GM21515 (cell line): ENCODE results near the gene CDH6.
"Not testable (repeated sequence)": the region's sequence is repeated elsewhere in the genome, so short reads cannot be mapped to it uniquely, and the experiment has no call there.

Source experiments
- ATAC-seq: cut with Tn5 transposase; IDR thresholded peaks from one replicate; pipeline ENCODE4 v1.9.1; 2021; ENCODE audit not compliant: unreplicated experiment

Gene CDH6

GRCh38 chr5:31322946-31323345 is 129.5 kb downstream of the CDH6 start:
- no peak for ATAC-seq

GRCh38 chr5:31324842-31325241 is 131.4 kb downstream of the CDH6 start:
- no peak for ATAC-seq

DNA sequence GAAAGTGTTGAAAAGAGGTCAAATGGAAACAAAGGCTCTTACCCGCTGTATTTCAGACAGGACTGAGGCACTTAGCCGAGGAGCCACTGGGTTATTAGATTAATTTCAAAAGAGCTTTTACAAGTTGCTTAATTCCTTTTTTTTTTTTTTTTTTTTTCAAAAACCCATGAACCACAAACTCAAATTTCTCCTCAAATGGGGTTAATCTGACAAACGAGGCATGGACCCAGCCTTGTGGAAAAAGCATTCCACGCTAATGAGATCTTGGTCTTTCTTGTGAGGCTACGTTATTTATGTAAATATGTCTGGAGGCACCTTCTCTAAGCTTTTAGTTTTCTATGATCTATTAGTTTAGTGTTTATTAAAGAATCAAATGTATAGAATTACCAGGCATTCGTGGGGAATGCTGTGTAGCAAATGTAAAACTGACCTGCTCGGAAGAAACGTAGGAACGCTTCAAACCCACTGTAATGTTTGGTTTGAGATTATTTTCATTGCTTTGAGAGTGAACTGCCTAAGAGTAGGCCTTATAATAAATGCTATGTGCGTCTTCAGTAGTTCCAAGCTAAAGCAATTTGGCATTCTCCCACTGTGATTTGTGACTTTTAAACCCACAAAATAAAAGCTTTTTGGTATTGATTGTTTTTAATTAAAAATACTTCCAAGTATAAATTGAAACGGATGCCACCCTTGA is 134.7 kb downstream of the CDH6 start:
- no peak for ATAC-seq

GRCh38 chr5:31329715-31330114 is 136.2 kb downstream of the CDH6 start:
- no peak for ATAC-seq

DNA sequence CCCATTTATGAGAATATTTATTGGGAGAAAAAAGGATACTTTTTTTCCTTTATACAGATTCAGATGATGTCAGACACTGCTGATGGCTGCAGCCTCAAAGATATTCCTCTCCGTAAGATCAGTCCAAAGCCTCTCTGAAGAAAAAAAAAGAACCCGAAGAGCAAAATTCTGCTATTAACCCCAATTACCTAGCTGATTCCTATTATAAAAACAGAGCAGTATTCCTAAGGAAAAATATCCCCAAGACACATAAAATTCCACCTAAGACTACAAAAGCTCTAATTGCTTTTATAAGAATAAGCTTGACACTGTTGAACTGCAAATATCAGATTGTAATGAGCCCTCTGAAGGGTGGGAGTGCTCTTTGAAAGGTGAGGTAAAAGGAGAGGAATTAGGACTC is 138.7 kb downstream of the CDH6 start:
- no peak for ATAC-seq

GRCh38 chr5:31333475-31333874 is 140.0 kb downstream of the CDH6 start:
- no peak for ATAC-seq

GRCh38 chr5:31334061-31334860 is 140.8 kb downstream of the CDH6 start:
- ATAC-seq = no peak

DNA sequence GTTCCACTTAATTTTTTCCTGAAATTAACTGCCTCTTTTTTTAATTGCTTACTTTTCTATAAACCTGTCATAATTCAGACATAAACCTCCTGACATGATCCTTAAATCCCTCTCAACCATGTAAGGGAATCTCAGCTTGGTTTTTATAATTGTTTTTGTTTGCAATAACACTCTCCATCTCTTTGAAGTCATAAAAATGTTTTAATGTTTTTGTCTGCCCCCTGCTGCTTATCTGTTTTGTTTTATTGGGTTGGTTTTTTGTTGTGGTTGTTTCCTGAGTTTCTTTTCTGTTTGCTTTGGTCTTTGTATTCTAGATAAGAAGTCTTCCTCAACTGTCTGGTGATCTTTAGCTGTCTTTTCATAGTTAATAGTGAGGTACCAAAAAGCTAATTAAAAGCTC is 142.0 kb downstream of the CDH6 start:
- no peak for ATAC-seq

DNA sequence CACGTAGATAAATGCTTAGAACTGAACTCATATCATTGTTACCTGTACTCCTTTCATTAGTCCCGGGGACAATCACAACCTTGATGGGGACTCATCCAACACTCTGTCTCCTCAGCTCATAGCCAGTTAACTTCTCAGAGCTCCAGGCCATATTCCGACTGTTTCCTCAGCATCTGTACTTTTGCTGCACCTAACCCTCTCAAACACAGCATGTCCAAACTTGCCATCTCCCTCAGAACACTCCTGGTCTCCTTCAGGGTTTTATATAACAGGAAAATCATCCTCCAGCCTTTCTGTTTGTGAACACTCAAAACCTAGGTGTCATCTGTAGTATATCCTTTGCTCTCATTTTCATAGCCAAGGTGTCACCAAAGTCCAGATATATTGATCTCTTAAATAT is 150.5 kb downstream of the CDH6 start:
- no peak for ATAC-seq

GRCh38 chr5:31346896-31347551 is 153.5 kb downstream of the CDH6 start:
- no peak for ATAC-seq

- ATAC-seq = no peak
Measured at GRCh38 chr5:31347552-31347905, 154.0 kb downstream of the CDH6 start.

- no peak for ATAC-seq
Measured at GRCh38 chr5:31350395-31350794, 156.9 kb downstream of the CDH6 start.

- ATAC-seq = no peak
Measured at GRCh38 chr5:31355337-31355736, 161.9 kb downstream of the CDH6 start.

DNA sequence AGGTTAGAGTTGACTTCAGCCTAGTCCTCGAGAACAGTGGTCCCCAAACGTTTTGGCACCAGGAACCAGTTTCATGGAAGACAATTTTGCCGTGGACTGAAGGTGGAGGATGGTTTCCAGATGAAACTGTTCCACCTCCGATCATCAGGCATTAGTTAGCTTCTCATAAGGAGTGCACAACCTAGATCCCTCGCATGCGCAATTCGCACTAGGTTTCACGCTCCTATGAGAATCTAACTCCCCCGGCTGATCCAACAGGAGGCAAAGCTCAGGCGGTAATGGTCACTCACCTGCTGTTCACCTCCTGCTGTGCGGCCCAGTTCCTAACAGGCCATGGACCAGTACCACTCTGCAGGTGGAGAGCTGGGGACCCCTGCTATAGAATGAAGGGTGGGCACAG is 163.6 kb downstream of the CDH6 start:
- ATAC-seq = no peak

- ATAC-seq = no peak
Measured at GRCh38 chr5:31359839-31360238, 166.4 kb downstream of the CDH6 start.

DNA sequence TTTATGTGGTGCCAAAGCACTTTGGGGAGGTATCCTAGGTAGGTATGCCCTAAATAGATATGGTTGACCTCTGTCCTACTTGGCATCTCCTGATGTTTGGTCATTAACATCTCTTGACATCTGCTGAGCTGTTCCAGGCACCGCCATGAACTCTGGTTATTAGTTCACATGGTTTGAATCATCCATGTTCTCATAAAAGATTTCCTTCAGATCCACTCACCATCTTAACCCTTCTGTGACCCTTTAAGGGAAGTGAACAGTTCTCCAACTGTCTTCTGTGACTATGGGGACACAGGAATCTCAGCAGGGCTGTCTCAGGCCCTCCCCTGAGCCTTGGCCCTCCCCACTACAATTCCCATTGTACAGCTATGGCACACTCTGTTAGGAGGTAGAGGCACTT is 167.7 kb downstream of the CDH6 start:
- ATAC-seq = no peak

DNA sequence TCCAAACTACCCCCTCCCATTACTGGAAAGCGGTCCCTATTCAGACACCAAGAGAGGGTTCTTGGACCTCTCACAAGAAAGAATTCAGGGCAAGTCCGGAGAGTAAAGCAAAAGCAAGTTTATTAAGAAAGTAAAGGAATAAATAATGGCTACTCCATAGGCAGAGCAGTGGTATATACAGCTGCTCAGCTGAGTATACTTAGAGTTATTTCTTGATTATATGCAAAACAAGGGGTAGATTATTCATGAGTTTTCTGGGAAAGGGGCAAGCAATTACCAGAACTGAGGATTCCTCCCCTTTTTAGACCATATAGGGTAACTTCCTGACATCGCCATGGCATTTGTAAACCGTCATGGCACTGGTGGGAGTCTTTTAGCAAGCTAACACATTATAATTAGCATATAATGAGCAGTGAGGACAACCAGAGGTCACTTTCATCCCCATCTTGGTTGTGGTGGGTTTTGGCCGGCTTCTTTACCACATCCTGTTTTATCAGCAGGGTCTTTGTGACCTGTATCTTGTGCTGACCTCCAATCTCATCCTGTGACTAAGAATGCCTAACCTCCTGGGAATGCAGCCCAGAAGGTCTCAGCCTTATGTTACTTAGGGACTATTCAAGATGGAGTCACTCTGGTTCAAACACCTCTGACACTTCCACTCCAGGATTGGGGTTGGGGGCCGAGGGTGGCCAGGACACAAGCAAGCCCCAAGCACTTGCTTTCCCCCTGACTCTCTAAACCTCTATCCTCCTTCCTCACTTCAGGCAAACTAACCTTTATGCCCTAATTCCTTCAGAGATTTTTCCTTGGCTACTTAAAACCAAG is 168.4 kb downstream of the CDH6 start:
- not testable (repeated sequence) for ATAC-seq

DNA sequence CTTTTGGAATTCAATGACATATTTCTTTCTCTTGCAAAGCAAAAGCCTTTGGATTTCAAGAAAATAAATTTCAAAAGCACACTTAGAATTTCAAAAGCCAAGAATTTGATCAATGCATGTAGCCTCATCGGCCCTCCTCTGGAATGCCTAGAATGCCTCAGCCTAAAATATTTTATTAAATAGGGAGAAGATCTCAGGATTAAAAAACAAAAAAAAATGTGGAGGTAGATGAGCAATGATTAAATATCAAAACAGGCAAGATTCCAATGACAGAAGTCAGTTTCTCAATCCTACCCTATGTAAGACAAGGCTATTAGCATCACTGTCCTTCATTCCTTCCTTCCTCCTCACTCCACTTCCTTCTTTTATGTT is 169.0 kb downstream of the CDH6 start:
- ATAC-seq = no peak

GRCh38 chr5:31362931-31363568 is 169.6 kb downstream of the CDH6 start:
- no peak for ATAC-seq

DNA sequence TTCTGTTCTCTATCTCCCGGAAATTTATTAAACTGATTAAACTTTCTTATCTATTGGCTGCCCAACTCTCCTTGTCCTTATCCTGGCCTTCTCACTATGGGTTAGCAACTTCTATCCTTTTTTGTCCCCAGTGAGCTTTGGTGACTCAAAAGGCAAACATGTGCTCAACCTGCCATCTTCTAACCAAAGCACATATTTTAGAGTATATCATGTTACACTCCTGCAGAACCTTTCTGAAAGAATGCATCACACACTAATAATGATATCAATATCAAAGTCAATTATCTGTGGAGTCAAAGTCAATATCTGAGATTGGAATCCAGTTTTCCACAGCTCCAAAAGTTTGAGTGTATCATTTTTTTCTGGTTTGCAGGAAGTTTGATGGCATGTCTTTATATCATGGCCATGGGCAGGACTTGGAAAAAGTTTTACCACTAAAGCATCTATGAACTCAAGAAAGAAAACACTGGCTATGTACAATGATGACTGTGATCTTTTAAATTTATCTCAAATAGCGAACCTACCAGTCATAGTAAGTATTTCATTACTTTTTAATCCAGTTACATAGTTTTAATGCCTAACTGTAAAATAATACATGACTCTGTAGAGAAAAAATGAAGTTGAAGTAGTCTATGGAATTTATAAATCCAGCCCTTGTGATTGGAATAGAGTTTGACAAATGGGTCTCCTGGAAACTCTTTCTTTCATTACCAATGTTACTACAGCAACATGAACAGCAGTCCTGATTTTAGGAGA is 171.6 kb downstream of the CDH6 start:
- ATAC-seq = no peak
